DMS53 treated with DMSO at 0.1 percent for 48 hours (cell line): Measurements from ENCODE around the gene SLC45A3.

Experiments
- DNase-seq: peaks from one replicate; lab custom pipeline; 2025; ENCODE audit not compliant: unreplicated experiment; lab: John Stamatoyannopoulos, UW

The SLC45A3 gene

DNA sequence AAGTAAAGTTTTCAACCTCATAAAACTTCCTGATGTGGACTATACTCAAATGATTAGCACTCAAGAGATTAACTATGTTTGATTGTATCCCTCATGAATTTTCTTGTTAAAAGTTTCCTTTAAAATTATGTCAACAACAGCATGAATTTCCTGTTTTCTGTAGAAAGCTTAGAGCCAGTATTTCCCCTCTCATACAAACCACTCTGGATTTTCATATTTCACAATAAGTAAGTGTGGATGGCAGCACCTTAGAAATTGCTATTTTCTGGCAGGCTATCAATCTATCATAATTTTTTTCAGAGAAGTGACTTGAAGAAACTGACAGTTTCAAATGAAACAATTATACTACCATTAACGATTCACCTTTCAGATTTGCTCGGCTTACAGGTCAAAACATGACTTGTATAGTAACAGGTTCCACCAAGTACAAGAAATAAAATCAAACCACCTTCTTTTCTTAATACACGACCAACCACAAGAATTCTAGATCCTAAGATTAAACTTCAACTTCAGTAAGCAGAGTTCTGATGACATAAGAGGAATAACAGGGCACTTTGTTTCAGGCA is 69.3 kb downstream of the SLC45A3 start:
- no peak for DNase-seq

DNA sequence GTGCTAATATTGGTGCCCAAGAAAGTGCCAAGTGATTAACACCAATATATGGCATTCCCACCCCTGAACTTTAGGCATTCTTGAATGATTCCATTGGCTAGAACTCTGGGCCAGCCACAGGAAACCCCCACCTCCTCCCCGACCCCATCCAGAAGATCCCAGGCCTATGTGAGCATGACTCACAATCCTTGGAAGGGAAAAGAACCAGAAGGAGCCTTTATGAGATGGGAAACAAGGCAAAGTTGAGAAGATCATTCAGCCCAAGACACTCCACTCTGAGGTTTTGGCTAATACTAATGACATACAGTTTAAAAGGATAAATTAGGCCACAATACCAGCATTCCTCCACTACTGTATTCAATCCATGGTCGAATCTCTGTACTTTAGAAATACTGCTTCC is 70.3 kb downstream of the SLC45A3 start:
- DNase-seq = no peak
